ENCODE data around the gene PRR35. TPM values are rescaled to one million over a fixed set of nuclear protein-coding genes. Genes with fewer than 3 reads are reported as not detected.

The PRR35 gene
- total RNA-seq (not detected), total RNA-seq (0 to 0.24 (median 0) reads per million in 172 experiments)
- polyA plus RNA-seq (2013, experiment 1 of 2): not detected
- not detected for polyA plus RNA-seq (2013, experiment 2 of 2)

DNA sequence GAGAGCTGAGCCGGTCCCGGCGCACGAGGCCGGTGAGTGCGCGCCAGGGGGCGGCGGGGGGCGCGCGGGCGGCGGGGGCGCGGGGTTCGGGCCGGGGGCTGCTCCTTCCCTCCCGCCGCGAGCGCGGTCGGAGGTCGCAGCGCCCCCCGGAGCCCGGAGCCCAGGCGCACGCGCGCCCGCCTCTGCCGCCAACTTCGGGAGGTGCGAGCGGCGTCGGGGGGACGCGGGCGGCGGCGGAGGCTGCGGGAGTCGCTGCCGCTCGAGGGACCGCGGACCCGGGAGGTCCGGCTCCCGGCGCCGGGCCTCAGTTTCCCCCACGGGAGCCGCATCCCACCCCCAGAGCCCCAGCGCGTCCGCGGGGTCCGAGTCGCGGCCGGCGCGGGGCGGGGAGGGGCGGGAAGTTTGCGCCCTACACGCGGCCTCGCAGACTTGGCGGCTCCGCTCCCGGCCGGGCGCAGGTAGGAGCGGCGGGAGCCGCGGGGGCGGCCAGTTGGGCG is at the start of gene PRR35:
TSS of gene PRR35 (plus strand) at position 191 of the 497 bp plus-strand sequence. CDS start 2,901 bp downstream, outside the sequence.
- DNase-seq (no peak), ATAC-seq (ENCODE audit: poor library complexity) (no peak)
- H3K4me3 Mint-ChIP-seq: no peak within 1 kb of the TSS
- ChIA-PET CTCF (no interaction called here), POLR2A (no interaction called here)
- intact Hi-C loops (cut with DNase I, micrococcal nuclease): no loop called here
- peaks cover 4% of the 10 kb centered on the region for H3K4me1 Mint-ChIP-seq (ENCODE audit: low read depth)
- peaks cover 6% of the 10 kb centered on the region for H3K27me3 Mint-ChIP-seq
- no peaks in the 10 kb centered on the region for H3K9me3 Mint-ChIP-seq
- H3K27ac Mint-ChIP-seq: no peak within 1 kb of the TSS
- no peak within 1 kb of the TSS for H3K4me3 ChIP-seq (ENCODE audit: low read length)
- peaks cover 17 to 24% of the 10 kb centered on the region in 2 experiments for H3K27me3 ChIP-seq (ENCODE audit: control insufficient read depth in 1 of 2, insufficient read depth in 2 of 2, low read length in 2 of 2)
- no peaks in the 10 kb centered on the region for H3K36me3 Mint-ChIP-seq (ENCODE audit: low read depth)
- TF ChIP-seq, protein P1, sequence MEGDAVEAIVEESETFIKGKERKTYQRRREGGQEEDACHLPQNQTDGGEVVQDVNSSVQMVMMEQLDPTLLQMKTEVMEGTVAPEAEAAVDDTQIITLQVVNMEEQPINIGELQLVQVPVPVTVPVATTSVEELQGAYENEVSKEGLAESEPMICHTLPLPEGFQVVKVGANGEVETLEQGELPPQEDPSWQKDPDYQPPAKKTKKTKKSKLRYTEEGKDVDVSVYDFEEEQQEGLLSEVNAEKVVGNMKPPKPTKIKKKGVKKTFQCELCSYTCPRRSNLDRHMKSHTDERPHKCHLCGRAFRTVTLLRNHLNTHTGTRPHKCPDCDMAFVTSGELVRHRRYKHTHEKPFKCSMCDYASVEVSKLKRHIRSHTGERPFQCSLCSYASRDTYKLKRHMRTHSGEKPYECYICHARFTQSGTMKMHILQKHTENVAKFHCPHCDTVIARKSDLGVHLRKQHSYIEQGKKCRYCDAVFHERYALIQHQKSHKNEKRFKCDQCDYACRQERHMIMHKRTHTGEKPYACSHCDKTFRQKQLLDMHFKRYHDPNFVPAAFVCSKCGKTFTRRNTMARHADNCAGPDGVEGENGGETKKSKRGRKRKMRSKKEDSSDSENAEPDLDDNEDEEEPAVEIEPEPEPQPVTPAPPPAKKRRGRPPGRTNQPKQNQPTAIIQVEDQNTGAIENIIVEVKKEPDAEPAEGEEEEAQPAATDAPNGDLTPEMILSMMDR (IDR thresholded peaks at IDR 0.05): no peak
- H3K36me3 ChIP-seq (ENCODE audit: insufficient read depth, low read length): no peaks in the 10 kb centered on the region
- no peak within 1 kb of the TSS for H3K27ac ChIP-seq (ENCODE audit: low read depth in 1 of 2, low read length in 2 of 2)
- peaks cover 4% of the 10 kb centered on the region for H3K4me1 ChIP-seq (ENCODE audit: insufficient read depth, low read length)
- H3K9me3 ChIP-seq (ENCODE audit: control insufficient read depth in 1 of 2, insufficient read depth in 1 of 2, low read length in 2 of 2): peaks cover 0 to 23% of the 10 kb centered on the region in 2 experiments

DNA sequence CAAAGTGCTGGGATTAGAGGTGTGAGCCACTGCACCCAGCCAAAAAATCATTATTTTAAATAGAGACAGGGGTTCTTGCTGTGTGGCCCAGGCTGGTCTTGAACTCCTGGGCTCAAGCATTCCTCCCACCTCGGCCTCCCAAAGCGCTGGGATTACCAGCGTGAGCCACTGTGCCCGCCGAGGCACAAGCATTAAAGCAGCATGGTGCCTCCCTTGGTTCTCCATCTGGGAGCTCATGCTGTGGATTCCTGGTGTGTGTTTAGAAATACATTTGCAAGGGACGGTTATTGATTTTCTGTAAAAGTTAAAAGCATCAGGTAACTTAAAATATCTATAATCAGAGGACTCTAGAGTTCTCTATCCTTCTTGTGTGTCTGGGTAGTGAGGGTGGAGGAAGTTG is 47.4 kb upstream of the PRR35 start:
- H3K4me1 Mint-ChIP-seq (ENCODE audit: low read depth): no peaks in the 10 kb centered on the region
- Histone ChIP-seq H3K27ac (ENCODE audit: low read depth in 1 of 2, low read length in 2 of 2) (no peak overlapping the region), H3K4me1 (ENCODE audit: insufficient read depth, low read length) (no peaks in the 10 kb centered on the region), H3K9me3 (ENCODE audit: control insufficient read depth in 1 of 2, insufficient read depth in 1 of 2, low read length in 2 of 2) (no peaks in the 10 kb centered on the region), H3K27me3 (ENCODE audit: control insufficient read depth in 1 of 2, insufficient read depth in 2 of 2, low read length in 2 of 2) (no peaks in the 10 kb centered on the region), H3K36me3 (ENCODE audit: insufficient read depth, low read length) (peaks cover 4% of the 10 kb centered on the region), H3K4me3 (ENCODE audit: low read length) (no peak overlapping the region)
- DNase-seq: no peak
- no peak for ATAC-seq (ENCODE audit: poor library complexity)
- H3K4me3 Mint-ChIP-seq: no peak overlapping the region
- TF ChIP-seq, protein P1 (IDR thresholded peaks at IDR 0.05): no peak
- intact Hi-C loops (cut with DNase I, micrococcal nuclease): no loop called here
- H3K9me3 Mint-ChIP-seq: no peaks in the 10 kb centered on the region
- ChIA-PET CTCF (no interaction called here), POLR2A (no interaction called here)
- H3K27ac Mint-ChIP-seq: no peak overlapping the region
- no peaks in the 10 kb centered on the region for H3K27me3 Mint-ChIP-seq
- peaks cover 5% of the 10 kb centered on the region for H3K36me3 Mint-ChIP-seq (ENCODE audit: low read depth)

DNA sequence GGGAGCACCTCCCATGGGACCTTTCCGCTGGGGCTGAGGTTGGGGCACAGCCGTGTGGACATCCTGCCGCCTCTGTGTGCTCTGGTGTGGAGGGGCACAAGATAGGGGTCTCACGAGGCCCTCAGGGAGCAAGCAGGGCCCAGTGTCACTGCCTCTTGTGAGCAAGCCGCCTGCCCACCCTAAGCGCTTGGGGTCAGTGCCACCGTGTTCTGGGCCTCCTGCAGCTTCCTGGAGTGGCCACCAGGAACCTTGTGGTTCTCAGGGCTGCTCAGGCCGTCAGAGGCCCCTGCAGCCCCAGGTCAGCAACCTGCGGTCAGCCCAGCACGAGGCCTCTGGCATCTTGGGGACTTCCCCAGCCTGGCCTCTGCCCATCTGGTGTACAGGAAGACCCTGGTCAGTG is 46.2 kb upstream of the PRR35 start:
- Histone ChIP-seq H3K36me3 (ENCODE audit: insufficient read depth, low read length) (peaks cover 4% of the 10 kb centered on the region), H3K27ac (ENCODE audit: low read depth in 1 of 2, low read length in 2 of 2) (no peak overlapping the region), H3K9me3 (ENCODE audit: control insufficient read depth in 1 of 2, insufficient read depth in 1 of 2, low read length in 2 of 2) (no peaks in the 10 kb centered on the region), H3K4me3 (ENCODE audit: low read length) (no peak overlapping the region), H3K27me3 (ENCODE audit: control insufficient read depth in 1 of 2, insufficient read depth in 2 of 2, low read length in 2 of 2) (no peaks in the 10 kb centered on the region), H3K4me1 (ENCODE audit: insufficient read depth, low read length) (no peaks in the 10 kb centered on the region)
- Mint-ChIP-seq H3K9me3 (no peaks in the 10 kb centered on the region), H3K27me3 (no peaks in the 10 kb centered on the region), H3K27ac (no peak overlapping the region), H3K4me1 (ENCODE audit: low read depth) (no peaks in the 10 kb centered on the region), H3K36me3 (ENCODE audit: low read depth) (peaks cover 5% of the 10 kb centered on the region), H3K4me3 (no peak overlapping the region)
- intact Hi-C loops (cut with DNase I, micrococcal nuclease): no loop called here
- ChIA-PET CTCF (no interaction called here), POLR2A (no interaction called here)
- TF ChIP-seq, protein P1 (IDR thresholded peaks at IDR 0.05): no peak
- ATAC-seq (ENCODE audit: poor library complexity) (no peak), DNase-seq (no peak)

Data from CD4-positive, alpha-beta T cell (primary cell).